Stimulated activated naive CD8-positive, alpha-beta T cell treated with anti-CD3 and anti-CD28 coated beads, Interleukin-15, amount 100 ng/mL, for 72 hours (primary cell): ENCODE data around the gene LCP2.
A peak's percentile ranks its signal among the peaks of the same experiment; 100 is the strongest.

Experiments used
- ATAC-seq: fragments of 150-1000 bp; cut with Tn5 transposase; 2 replicates; pipeline ENCODE4 v1.10.0; 2021; ENCODE audit warnings: mild to moderate bottlenecking, moderate library complexity
- DNase-seq, 2 donors: peaks; one replicate each; pipeline ENCODE4 v3.0.0; 2021 to 2022
- H3K27ac Mint-ChIP-seq, 2 donors: one replicate each; pipeline ENCODE4 v1.8.0; 2022; ENCODE audit warnings: mild to moderate bottlenecking in 2 of 2, mixed read lengths in 2 of 2, moderate library complexity in 2 of 2
- H3K27me3 Mint-ChIP-seq: one replicate; pipeline ENCODE4 v1.8.0; 2022; ENCODE audit warnings: mixed read lengths
- H3K4me1 Mint-ChIP-seq: one replicate; pipeline ENCODE4 v1.8.0; 2022; ENCODE audit warnings: mild to moderate bottlenecking, mixed read lengths
- H3K4me3 Mint-ChIP-seq, 2 donors: one replicate each; pipeline ENCODE4 v1.8.0; 2022; ENCODE audit warnings: mild to moderate bottlenecking in 2 of 2, mixed read lengths in 2 of 2, moderate library complexity in 1 of 2
- H3K9me3 Mint-ChIP-seq, 2 donors: one replicate each; pipeline ENCODE4 v1.8.0; 2022; ENCODE audit warnings: mixed read lengths in 2 of 2

LCP2 gene

GRCh38 chr5:170211575-170212334 lies 85.8 kb downstream of the LCP2 start:
- Mint-ChIP-seq H3K4me3 (no peak overlapping the region), H3K27me3 (peaks cover 21% of the 10 kb centered on the region), H3K9me3 (no peaks in the 10 kb centered on the region), H3K4me1 (no peaks in the 10 kb centered on the region), H3K27ac (no peak overlapping the region)
- no peak for DNase-seq
- ATAC-seq, result no peak

GRCh38 chr5:170206958-170207357 lies 90.6 kb downstream of the LCP2 start:
- Mint-ChIP-seq H3K4me3 (no peak overlapping the region), H3K27ac (no peak overlapping the region), H3K4me1 (no peaks in the 10 kb centered on the region), H3K9me3 (no peaks in the 10 kb centered on the region), H3K27me3 (peaks cover 30% of the 10 kb centered on the region)
- DNase-seq (no peak), ATAC-seq (no peak)

DNA sequence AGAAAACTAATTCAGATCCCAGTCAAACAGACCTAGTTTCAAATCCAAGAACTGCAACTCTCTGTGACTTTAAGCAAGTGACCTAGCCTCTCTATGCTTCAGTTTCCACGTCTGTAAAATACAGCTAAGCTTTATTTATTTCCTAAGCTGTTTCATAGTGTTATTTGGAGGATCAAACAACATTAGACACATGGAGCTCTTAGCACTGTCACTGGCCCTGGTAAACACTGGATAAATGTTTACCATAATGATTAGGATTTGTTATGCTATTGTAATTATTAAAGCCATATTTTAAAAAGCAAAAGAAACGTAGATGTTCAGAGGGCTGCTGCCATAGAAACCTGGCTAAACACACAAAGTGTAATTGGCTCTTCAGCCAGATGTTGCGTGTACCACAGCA lies 91.4 kb downstream of the LCP2 start:
- Mint-ChIP-seq H3K27ac (no peak overlapping the region), H3K4me3 (no peak overlapping the region), H3K9me3 (no peaks in the 10 kb centered on the region), H3K27me3 (peaks cover 23% of the 10 kb centered on the region), H3K4me1 (no peaks in the 10 kb centered on the region)
- DNase-seq, result no peak
- no peak for ATAC-seq

DNA sequence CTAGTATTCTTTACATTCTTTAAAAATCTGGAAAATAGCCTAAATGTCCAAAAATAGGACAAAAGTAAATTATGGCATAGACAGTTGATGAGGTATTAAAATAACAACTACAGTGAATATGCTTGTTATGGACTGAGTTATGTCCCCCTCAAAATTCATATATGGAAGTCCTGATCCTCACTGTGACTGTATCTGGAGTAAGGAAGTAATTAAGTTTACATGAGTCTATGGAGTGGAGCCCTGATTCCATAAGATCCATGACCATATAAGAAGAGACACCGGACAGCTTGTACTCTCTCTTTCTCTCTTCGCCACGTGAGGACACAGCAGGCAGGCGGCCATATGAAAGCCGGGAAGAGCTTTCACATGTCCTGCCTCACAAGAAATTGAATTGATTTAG lies 93.4 kb downstream of the LCP2 start:
- no peak for DNase-seq
- ATAC-seq, result no peak
- Mint-ChIP-seq H3K27ac (no peak overlapping the region), H3K4me1 (no peaks in the 10 kb centered on the region), H3K9me3 (no peaks in the 10 kb centered on the region), H3K27me3 (peaks cover 9% of the 10 kb centered on the region), H3K4me3 (no peak overlapping the region)

- Mint-ChIP-seq H3K27me3 (peaks cover 9% of the 10 kb centered on the region), H3K4me1 (no peaks in the 10 kb centered on the region), H3K9me3 (no peaks in the 10 kb centered on the region), H3K27ac (no peak overlapping the region), H3K4me3 (no peak overlapping the region)
- ATAC-seq (no peak), DNase-seq (no peak)
Observed at GRCh38 chr5:170202117-170202516, 95.5 kb downstream of the LCP2 start.

DNA sequence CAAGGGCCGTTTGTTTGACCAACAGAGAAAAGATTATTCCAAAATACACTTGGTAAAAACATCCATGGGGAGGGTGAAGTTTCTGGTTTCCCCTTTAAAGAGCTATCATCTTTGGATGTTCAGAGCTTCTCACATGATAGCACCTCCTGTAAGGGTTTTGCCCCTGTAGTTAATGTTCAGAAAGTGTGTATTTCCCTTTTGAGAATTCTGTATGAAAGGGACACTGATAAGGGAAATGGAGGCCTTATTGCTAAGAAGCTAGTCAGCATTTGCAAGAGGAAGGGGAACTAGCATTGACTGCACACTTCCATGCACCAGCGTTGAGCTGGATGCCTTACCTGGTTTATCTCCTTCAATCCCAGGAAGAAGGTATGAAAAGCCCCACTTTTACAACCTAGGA lies 96.3 kb downstream of the LCP2 start:
- H3K27me3 Mint-ChIP-seq, result peaks cover 9% of the 10 kb centered on the region
- no peak overlapping the region for H3K4me3 Mint-ChIP-seq
- H3K27ac Mint-ChIP-seq, result no peak overlapping the region
- H3K9me3 Mint-ChIP-seq, result no peaks in the 10 kb centered on the region
- DNase-seq, result no peak
- no peak for ATAC-seq
- H3K4me1 Mint-ChIP-seq, result no peaks in the 10 kb centered on the region

DNA sequence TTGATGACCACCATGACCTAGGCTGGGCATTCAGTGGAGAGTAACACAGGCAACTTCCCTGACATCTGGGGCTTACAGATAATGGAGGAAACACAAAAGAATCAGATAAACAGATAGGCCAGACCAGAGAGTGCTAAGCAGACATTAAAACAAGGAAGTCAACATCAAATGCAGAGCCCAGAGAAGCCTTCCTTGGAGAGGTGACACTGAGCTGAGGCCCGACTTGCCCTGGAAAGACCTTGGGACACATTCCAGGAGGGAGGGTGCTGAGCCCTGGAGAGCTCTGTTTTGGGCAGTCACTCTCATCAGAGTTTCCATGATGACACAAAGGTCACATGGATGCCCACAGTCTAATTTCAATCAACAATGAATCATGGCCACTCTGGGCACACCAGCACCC lies 96.7 kb downstream of the LCP2 start:
- ATAC-seq, result no peak
- no peaks in the 10 kb centered on the region for H3K4me1 Mint-ChIP-seq
- no peaks in the 10 kb centered on the region for H3K9me3 Mint-ChIP-seq
- no peak for DNase-seq
- peak overlapping the region in 1 of 2 donors; percentile 5 for H3K27ac Mint-ChIP-seq
- H3K4me3 Mint-ChIP-seq, result no peak overlapping the region
- peaks cover 8% of the 10 kb centered on the region for H3K27me3 Mint-ChIP-seq
